DOHH2 (cell line): ENCODE results near the gene TDRKH.
"Not testable (repeated sequence)": the region's sequence is repeated elsewhere in the genome, so short reads cannot be mapped to it uniquely, and the experiment has no call there.

ENCODE experiments used
- H3F3A ChIP-seq: fragments of 200-600 bp; sonication (generic), shearing (Covaris generic); 2 replicates; pipeline ENCODE4 v1.6.0; 2016; ENCODE audit warnings: antibody characterized with exemption, mild to moderate bottlenecking; ENCODE audit not compliant: control insufficient read depth, insufficient read depth
- H3K27ac ChIP-seq: fragments of 200-600 bp; sonication (generic); 2 replicates; pipeline ENCODE4 v1.5.1; 2014; ENCODE audit warnings: low read depth, mild to moderate bottlenecking, low read length, moderate library complexity
- H3K27me3 ChIP-seq: fragments of 200-600 bp; sonication (generic); 2 replicates; pipeline ENCODE4 v1.6.1; 2014; ENCODE audit warnings: mild to moderate bottlenecking, low read length, mixed read lengths; ENCODE audit not compliant: control insufficient read depth
- H3K36me3 ChIP-seq: fragments of 200-600 bp; sonication (generic); 2 replicates; pipeline ENCODE4 v1.6.1; 2014; ENCODE audit warnings: mild to moderate bottlenecking, low read length, moderate library complexity, mixed read lengths; ENCODE audit not compliant: control insufficient read depth
- H3K4me1 ChIP-seq: fragments of 200-600 bp; sonication (generic); 2 replicates; pipeline ENCODE4 v1.6.1; 2014; ENCODE audit warnings: mild to moderate bottlenecking, low read length, mixed read lengths; ENCODE audit not compliant: control insufficient read depth
- H3K4me2 ChIP-seq: fragments of 200-600 bp; sonication (generic); 2 replicates; pipeline ENCODE4 v1.6.0; 2014; ENCODE audit warnings: mild to moderate bottlenecking, low read length, moderate library complexity
- H3K4me3 ChIP-seq: fragments of 200-600 bp; sonication (generic); 2 replicates; pipeline ENCODE4 v1.5.1; 2014; ENCODE audit warnings: mild to moderate bottlenecking, low read length, mixed read lengths
- H3K79me2 ChIP-seq: fragments of 200-600 bp; sonication (generic); 2 replicates; pipeline ENCODE4 v1.6.1; 2014; ENCODE audit warnings: mild to moderate bottlenecking, low read length, mixed read lengths; ENCODE audit not compliant: control insufficient read depth
- H3K9me2 ChIP-seq: fragments of 200-600 bp; sonication (generic); replicated peaks from 2 replicates; pipeline ENCODE4 v1.6.1; 2014; ENCODE audit warnings: mild to moderate bottlenecking, low read length, mixed read lengths; ENCODE audit not compliant: control insufficient read depth
- H3K9me3 ChIP-seq: fragments of 200-600 bp; sonication (generic); 2 replicates; pipeline ENCODE4 v1.6.1; 2014; ENCODE audit warnings: antibody characterized with exemption, low read length, mixed read lengths; ENCODE audit not compliant: control insufficient read depth, insufficient read depth
- H4K20me1 ChIP-seq: fragments of 200-600 bp; sonication (generic); 2 replicates; pipeline ENCODE4 v1.6.0; 2014; ENCODE audit warnings: low read depth, mild to moderate bottlenecking, antibody characterized with exemption, low read length, moderate library complexity; ENCODE audit not compliant: control insufficient read depth, insufficient read depth
- EZH2phosphoT487 ChIP-seq: fragments of 200-600 bp; sonication (generic); IDR thresholded peaks from 2 replicates; pipeline ENCODE4 v1.6.1; 2017; ENCODE audit warnings: borderline replicate concordance, mild to moderate bottlenecking, antibody characterized with exemption, low read length, moderate library complexity, mixed read lengths
- TF ChIP-seq, protein P1 (sequence below): fragments of 200-600 bp; sonication (generic); IDR thresholded peaks from one replicate; pipeline ENCODE4 v1.5.1; 2014; ENCODE audit warnings: antibody characterized with exemption, mild to moderate bottlenecking, low read depth, low read length; ENCODE audit not compliant: poor library complexity, severe bottlenecking

The TDRKH gene

DNA sequence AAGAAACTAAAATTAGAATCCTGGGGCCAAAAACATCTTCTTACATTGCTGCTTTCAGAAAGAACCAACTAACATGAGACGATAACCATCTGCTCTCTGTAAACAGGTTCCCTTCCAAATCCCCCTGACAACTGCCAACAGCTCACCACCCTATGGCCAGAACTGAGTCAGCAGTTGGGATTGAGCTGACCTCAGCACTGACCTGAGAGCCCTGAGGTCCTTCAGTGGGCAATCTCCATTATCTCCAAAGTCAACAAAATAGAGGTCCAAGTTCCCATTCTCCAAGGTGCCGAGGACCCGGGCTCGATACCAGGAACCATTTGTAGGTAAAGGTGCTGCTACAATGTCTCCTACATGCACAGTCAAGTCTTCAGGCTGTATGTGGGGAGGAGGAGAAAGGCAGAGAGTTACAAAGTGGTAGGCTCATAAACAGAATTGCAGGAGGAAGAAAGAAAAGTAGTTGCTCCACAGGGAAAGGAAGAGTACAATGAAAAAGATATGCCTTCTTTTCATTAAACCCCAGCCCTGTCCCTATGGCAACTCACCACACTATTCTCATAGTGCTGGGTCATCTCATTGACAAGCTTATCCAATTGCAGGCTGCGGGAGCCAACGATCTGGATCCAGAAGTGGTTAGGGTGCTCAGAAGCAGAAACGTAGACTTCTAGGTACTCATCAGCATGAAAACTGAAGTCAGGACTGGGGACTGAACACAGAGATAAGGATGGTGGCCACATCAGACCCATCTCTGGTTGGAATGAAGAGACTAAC is 14.2 kb downstream of the TDRKH start:
- Histone ChIP-seq H3F3A (no peaks in the 10 kb centered on the region), H3K9me3 (no peaks in the 10 kb centered on the region), H3K4me3 (no peak overlapping the region), H3K79me2 (no peaks in the 10 kb centered on the region), H3K27me3 (no peaks in the 10 kb centered on the region), H3K27ac (no peak overlapping the region), H3K36me3 (peaks cover 5% of the 10 kb centered on the region; the same call in 1 of the 2 replicates), H4K20me1 (no peaks in the 10 kb centered on the region), H3K4me1 (no peaks in the 10 kb centered on the region), H3K9me2 (no peaks in the 10 kb centered on the region), H3K4me2 (no peak overlapping the region)
- TF ChIP-seq, protein P1, sequence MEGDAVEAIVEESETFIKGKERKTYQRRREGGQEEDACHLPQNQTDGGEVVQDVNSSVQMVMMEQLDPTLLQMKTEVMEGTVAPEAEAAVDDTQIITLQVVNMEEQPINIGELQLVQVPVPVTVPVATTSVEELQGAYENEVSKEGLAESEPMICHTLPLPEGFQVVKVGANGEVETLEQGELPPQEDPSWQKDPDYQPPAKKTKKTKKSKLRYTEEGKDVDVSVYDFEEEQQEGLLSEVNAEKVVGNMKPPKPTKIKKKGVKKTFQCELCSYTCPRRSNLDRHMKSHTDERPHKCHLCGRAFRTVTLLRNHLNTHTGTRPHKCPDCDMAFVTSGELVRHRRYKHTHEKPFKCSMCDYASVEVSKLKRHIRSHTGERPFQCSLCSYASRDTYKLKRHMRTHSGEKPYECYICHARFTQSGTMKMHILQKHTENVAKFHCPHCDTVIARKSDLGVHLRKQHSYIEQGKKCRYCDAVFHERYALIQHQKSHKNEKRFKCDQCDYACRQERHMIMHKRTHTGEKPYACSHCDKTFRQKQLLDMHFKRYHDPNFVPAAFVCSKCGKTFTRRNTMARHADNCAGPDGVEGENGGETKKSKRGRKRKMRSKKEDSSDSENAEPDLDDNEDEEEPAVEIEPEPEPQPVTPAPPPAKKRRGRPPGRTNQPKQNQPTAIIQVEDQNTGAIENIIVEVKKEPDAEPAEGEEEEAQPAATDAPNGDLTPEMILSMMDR, result no peak
- no peak for TF ChIP-seq EZH2phosphoT487

DNA sequence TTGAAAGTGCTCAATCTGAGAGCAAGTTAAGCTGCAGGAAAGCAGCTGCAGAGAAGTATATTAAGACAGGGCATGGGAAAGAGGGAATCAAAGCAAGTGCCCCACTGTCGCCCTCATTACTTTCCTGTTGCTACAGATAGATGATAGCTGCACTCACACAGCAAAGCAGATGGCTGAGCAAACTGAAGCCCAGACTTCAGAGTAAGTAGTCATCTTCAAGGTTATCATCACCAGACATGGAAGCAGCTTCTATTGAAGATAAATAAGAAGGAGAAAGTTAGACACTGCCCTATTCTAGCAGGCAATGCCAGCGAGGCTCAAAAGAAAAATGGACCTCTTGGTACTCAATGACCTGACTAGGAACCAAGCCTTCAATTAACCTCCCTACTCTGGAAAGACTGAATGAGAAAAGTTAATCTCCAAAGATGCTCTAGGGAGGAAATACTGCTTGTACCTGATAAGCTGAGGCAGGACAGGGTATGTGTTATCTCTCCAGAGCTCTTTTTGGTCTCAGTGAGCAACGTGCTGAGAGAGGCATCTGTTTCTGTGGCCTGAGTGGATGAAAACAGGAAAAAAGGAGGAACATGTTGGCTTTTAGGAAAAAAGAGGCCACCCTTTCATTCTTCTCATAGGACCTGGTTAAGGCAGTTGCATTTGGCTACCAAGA is 15.9 kb downstream of the TDRKH start:
- Histone ChIP-seq H3K79me2 (no peaks in the 10 kb centered on the region), H3K36me3 (peaks cover 5% of the 10 kb centered on the region; the same call in 1 of the 2 replicates), H3K27me3 (no peaks in the 10 kb centered on the region), H3K4me2 (no peak overlapping the region), H3K9me3 (no peaks in the 10 kb centered on the region), H3F3A (no peaks in the 10 kb centered on the region), H3K27ac (no peak overlapping the region), H4K20me1 (no peaks in the 10 kb centered on the region), H3K4me3 (no peak overlapping the region), H3K9me2 (no peaks in the 10 kb centered on the region), H3K4me1 (no peaks in the 10 kb centered on the region)
- TF ChIP-seq EZH2phosphoT487, result no peak
- TF ChIP-seq, protein P1, result no peak

DNA sequence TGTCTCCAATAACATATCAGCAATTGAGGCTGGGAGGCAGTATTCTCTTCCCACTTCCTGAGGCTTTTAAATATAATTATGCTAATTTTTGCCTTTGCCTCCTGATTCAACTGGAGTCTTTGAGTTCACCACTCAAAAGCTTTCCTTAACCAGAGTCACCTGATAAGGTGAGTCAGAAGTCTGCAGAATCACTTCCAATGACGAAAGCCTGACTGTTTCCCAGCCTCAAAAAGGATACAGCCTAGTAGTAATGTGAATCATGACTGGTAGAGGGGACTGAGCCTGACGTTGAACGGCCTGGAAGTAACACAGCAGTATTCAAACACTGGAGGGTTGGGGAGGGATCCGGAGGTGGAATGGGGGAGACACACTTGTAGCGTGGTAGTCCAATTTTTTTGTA is 16.6 kb downstream of the TDRKH start:
- Histone ChIP-seq H3K4me2 (no peak overlapping the region), H3F3A (no peaks in the 10 kb centered on the region), H3K9me2 (no peaks in the 10 kb centered on the region), H3K36me3 (peaks cover 4% of the 10 kb centered on the region; the same call in 1 of the 2 replicates), H3K27ac (no peak overlapping the region), H3K9me3 (no peaks in the 10 kb centered on the region), H3K4me3 (no peak overlapping the region), H4K20me1 (no peaks in the 10 kb centered on the region), H3K27me3 (no peaks in the 10 kb centered on the region), H3K79me2 (no peaks in the 10 kb centered on the region), H3K4me1 (no peaks in the 10 kb centered on the region)
- TF ChIP-seq EZH2phosphoT487, result no peak
- TF ChIP-seq, protein P1, result no peak

DNA sequence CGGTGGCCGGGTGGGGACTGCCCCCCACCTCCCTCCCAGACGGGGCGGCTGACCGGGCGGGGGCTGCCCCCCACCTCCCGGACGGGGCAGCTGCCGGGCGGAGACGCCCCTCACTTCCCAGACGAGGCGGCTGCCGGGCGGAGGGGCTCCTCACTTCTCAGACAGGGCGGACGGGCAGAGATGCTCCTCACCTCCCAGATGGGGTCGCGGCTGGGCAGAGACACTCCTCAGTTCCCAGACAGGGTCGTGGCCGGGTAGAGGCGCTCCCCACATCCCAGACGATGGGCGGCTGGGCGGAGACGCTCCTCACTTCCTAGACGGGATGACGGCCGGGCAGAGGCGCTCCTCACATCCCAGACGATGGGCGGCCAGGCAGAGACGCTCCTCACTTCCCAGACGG is 21.0 kb downstream of the TDRKH start:
- H3K79me2 ChIP-seq, H3K36me3 ChIP-seq, H3K9me3 ChIP-seq, H3K4me2 ChIP-seq, H3F3A ChIP-seq, H3K9me2 ChIP-seq, H3K4me1 ChIP-seq, H3K27me3 ChIP-seq, H4K20me1 ChIP-seq, H3K27ac ChIP-seq, H3K4me3 ChIP-seq: not testable (repeated sequence)

DNA sequence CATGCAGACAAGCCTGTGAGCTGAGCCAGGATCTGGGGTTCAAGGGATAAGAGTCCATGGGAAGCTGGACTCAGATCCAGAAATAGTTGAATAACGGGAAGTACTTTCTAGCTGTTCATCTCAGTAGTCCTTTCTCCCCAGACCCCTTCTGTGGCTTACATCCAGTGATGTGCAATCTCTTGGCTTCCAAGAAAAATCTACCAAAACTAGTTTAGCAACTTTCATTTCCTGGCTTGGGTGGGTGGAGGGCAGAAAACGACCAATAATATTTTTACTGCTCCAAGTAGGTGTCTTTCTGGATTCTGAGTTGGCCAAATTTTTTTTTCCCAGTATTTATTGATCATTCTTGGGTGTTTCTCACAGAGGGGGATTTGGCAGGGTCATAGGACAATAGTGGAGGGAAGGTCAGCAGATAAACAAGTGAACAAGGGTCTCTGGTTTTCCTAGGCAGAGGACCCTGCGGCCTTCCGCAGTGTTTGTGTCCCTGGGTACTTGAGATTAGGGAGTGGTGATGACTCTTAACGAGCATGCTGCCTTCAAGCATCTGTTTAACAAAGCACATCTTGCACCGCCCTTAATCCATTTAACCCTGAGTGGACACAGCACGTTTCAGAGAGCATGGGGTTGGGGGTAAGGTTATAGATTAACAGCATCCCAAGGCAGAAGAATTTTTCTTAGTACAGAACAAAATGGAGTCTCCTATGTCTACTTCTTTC is 21.8 kb downstream of the TDRKH start:
- H3K79me2 ChIP-seq, H3K27me3 ChIP-seq, H3K27ac ChIP-seq, H3K4me1 ChIP-seq, H3K9me3 ChIP-seq, H3K36me3 ChIP-seq, H3K4me3 ChIP-seq, H4K20me1 ChIP-seq, H3K4me2 ChIP-seq, H3K9me2 ChIP-seq, H3F3A ChIP-seq: not testable (repeated sequence)
